NCI-H82 treated with DMSO at 0.1 percent for 48 hours (cell line): ENCODE results near the gene NDUFS5.
"Not testable (repeated sequence)": the region's sequence is repeated elsewhere in the genome, so short reads cannot be mapped to it uniquely, and the experiment has no call there.

Experiments
- DNase-seq: peaks from one replicate; lab custom pipeline; 2025; ENCODE audit not compliant: unreplicated experiment; lab: John Stamatoyannopoulos, UW

NDUFS5 gene

GRCh38 chr1:39026051-39026865, at the start of gene NDUFS5:
Gene NDUFS5, plus strand, starts transcription at chr1:39026350. Its CDS starts 2,375 bp downstream, at chr1:39028725.
- DNase-seq = peak; percentile 78

DNA sequence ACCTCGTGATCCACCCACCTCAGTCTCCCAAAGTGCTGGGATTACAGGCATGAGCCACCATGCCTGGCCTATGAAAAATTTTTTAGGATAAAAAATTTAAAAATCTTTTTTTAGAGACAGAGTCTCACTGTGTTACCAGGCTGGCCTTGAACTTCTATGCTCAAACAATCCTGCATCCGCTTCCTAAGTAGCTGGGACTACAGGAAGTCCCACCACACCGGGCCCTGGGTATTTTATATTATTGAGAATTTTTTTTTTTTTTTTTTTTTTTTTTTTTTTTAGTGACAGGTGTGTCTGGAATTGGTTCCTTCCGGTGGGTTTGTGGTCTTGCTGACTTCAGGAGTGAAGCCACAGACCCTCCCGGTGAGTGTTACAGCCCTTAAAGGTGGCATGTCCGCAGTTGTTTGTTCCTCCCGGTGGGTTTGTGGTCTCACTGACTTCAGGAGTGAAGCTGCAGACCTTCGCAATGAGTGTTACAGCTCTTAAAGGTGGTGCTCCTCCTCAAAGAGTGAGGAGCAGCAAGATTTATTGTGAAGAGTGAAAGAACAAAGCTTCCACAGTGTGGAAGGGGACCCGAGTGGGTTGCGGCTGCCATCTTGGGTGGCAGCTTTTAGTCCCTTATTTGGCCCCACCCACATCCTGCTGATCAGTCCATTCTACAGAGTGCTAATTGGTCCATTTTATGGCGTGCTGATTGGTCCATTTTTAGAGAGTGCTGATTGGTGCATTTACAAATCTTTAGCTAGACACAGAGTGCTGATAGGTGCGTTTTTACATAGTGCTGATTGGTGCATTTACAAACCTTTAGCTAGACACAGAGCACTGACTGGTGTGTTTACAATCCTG, 48.5 kb upstream of the NDUFS5 start:
- not testable (repeated sequence) for DNase-seq

- DNase-seq = not testable (repeated sequence)
These were observed 48.0 kb upstream of the NDUFS5 start for GRCh38 chr1:38978245-38978542.

DNA sequence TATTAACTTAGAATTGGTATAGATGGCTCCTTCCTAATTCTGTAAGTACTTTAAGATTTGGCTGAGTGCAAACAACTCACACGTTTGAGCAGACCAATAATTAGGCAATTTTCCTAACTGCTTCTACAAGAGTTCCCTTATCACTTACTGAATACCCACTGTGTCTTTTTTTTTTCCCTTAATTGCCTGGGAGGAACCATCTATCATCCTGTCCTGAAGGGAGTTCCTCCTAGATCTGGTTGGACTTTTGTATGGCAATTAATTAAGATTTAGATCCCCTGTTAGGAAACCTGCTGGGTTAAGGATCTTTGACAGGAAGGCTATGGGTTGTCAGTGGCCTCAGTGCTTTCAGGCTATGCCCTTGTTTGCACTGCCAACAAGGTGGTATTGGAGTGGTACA, 46.8 kb upstream of the NDUFS5 start:
- not testable (repeated sequence) for DNase-seq

DNA sequence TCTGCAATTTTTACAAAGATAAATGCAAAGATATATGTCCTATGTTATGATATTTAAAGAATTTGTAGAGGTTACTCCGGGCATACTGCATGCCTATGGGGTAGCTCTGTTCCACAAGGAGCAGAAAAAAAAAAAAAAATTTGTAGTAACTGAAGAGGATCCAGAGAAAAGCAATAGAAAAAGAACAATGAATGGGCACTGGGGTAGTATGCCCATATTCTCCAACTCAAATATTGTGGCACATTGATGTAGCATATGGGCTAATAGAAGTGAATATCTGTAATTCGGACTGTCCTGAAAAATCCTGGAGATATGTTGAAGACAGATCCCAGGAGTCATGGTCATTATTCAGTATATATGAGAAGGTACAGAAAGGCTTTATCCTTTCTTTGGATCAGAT, 36.2 kb upstream of the NDUFS5 start:
- no peak for DNase-seq

DNA sequence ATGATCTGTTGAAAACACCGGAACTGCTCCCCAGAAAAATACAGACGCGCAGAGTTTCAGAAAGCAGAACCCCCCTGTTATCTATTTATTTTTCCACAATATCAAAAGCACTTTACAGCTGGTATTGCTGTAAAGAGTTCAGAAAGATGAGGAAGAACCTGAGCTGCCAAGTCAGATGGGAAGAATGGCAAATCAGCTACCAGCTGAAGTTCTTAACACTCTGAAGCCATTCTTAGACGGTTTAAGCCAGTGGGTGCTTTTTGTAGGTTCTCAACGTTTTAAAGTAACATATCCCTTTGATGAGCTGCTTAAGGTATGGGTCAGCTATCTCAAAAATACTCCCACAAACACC, 35.8 kb upstream of the NDUFS5 start:
- DNase-seq = peak; percentile 50

- DNase-seq = peak; percentile 89
These were observed 35.2 kb upstream of the NDUFS5 start, which contains the start of gene AKIRIN1 for GRCh38 chr1:38990738-38991637. Gene AKIRIN1, plus strand, starts transcription at chr1:38991276. Its CDS starts 105 bp downstream, at chr1:38991381.

DNA sequence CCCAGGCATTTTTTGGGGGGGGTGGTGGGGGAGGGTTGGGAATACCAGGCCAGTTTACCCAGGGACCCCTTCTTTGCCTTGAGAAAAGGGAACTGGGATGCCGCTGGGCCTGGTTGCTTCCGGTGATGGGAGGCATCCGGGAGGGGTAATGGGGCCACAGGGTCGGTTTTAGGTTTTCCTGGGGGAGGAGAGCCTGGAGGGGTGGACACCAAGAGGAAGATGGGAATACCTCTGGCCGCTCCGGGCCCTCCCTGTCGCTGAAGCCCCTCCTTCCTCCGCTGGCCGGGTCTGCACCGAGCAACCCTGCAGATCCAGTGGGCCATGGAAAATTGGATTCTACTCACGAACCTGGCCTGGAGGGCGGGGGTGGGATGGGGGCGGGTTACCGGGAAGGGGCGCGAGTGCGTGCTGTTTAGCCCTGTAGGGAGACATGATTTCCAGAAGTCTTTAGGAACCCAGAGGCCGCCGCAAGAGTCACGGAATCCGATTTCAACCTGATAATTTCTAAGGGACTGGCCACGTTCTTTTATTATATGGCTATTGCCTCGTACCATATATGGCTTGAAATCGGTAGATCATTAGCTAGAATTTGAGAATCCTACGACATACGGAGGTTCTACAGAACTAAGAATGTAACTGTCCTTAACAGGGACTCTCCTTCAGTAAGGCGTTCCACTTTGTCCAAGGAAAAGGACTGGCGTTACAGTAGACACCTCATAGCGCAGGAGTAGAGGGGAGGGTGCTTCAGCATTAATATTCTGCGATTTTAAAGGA, 34.3 kb upstream of the NDUFS5 start:
- DNase-seq = no peak

GRCh38 chr1:38992412-38993111, 33.6 kb upstream of the NDUFS5 start:
- no peak for DNase-seq

- no peak for DNase-seq
These were observed 32.0 kb upstream of the NDUFS5 start for GRCh38 chr1:38994196-38994595.

GRCh38 chr1:38997034-38997900, 28.9 kb upstream of the NDUFS5 start:
- peak; percentile 37 for DNase-seq

DNA sequence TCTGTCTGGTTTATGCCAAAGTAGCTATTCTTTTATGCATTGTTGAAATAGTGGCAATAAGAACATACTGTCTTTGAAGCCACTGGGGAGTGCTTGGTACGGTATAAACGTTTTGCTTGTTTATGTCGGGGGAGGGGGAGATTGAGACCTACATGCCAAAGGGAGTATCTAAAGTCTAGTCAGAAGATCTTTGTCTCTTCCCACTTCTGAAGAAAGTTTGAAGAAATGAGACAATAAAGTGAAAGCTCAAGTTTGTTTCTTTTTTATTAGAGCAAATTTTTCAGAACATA, 28.3 kb upstream of the NDUFS5 start:
- no peak for DNase-seq

GRCh38 chr1:39001516-39002421, 24.4 kb upstream of the NDUFS5 start:
- DNase-seq = no peak

- DNase-seq = no peak
These were observed 22.9 kb upstream of the NDUFS5 start for GRCh38 chr1:39003281-39003680.

DNA sequence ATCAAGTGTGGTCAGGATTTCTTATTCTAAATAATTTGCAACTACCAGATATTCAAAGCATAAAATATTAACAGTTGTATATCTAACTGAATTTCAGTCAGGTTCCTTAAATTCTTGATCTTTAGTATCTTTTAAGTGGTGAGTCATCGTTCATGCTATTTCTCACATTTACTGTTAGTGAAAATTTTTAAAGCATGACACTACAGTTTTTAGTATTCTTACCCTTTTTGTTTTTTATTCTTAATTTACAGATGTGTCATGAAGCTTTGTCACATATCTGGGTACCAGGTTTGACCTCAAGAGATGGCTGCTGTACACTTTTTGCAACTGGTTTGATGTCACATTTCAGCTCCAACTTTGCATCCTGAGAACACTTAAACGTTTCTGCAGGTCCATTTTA, 22.4 kb upstream of the NDUFS5 start:
- DNase-seq = no peak

- no peak for DNase-seq
These were observed 19.9 kb upstream of the NDUFS5 start for GRCh38 chr1:39006287-39006686.

- no peak for DNase-seq
These were observed 19.2 kb upstream of the NDUFS5 start for GRCh38 chr1:39006726-39007645.
